NCI-H2196 (cell line): ENCODE data around the gene ERBB4.

ENCODE experiments used
- DNase-seq: peaks from one replicate; lab custom pipeline; 2025; ENCODE audit not compliant: unreplicated experiment; lab: John Stamatoyannopoulos, UW

The ERBB4 gene

GRCh38 chr2:212097001-212097400 is 441.6 kb downstream of the ERBB4 start:
- no peak for DNase-seq

GRCh38 chr2:212089873-212090272 is 448.7 kb downstream of the ERBB4 start:
- DNase-seq, result no peak

GRCh38 chr2:212088353-212088752 is 450.2 kb downstream of the ERBB4 start:
- DNase-seq, result no peak

GRCh38 chr2:212083492-212083891 is 455.1 kb downstream of the ERBB4 start:
- DNase-seq, result no peak

- DNase-seq, result no peak
Observed at GRCh38 chr2:212078103-212078502, 460.5 kb downstream of the ERBB4 start.

GRCh38 chr2:212076456-212076855 is 462.1 kb downstream of the ERBB4 start:
- no peak for DNase-seq

- DNase-seq, result no peak
Observed at GRCh38 chr2:212073360-212073759, 465.2 kb downstream of the ERBB4 start.

GRCh38 chr2:212066546-212066945 is 472.1 kb downstream of the ERBB4 start:
- no peak for DNase-seq

- no peak for DNase-seq
Observed at GRCh38 chr2:212064318-212064717, 474.3 kb downstream of the ERBB4 start.

GRCh38 chr2:212052412-212053159 is 486.0 kb downstream of the ERBB4 start:
- no peak for DNase-seq

GRCh38 chr2:212050871-212051270 is 487.7 kb downstream of the ERBB4 start:
- DNase-seq, result no peak

GRCh38 chr2:212042562-212042961 is 496.0 kb downstream of the ERBB4 start:
- DNase-seq, result no peak

- no peak for DNase-seq
Observed at GRCh38 chr2:212037062-212037461, 501.5 kb downstream of the ERBB4 start.

GRCh38 chr2:212034841-212035585 is 503.6 kb downstream of the ERBB4 start:
- no peak for DNase-seq

- no peak for DNase-seq
Observed at GRCh38 chr2:212033888-212034287, 504.7 kb downstream of the ERBB4 start.

- DNase-seq, result no peak
Observed at GRCh38 chr2:212032536-212033219, 505.9 kb downstream of the ERBB4 start.

- DNase-seq, result no peak
Observed at GRCh38 chr2:212032032-212032431, 506.6 kb downstream of the ERBB4 start.

- DNase-seq, result no peak
Observed at GRCh38 chr2:212030709-212031108, 507.9 kb downstream of the ERBB4 start.

GRCh38 chr2:212028798-212029394 is 509.7 kb downstream of the ERBB4 start:
- DNase-seq, result no peak

GRCh38 chr2:212027681-212028628 is 510.6 kb downstream of the ERBB4 start:
- DNase-seq, result no peak
